Spinal cord (tissue), 10 donors: ENCODE data around the gene NAA38. TPM values are rescaled to one million over a fixed set of nuclear protein-coding genes. Genes with fewer than 3 reads are reported as not detected.
A peak's percentile ranks its signal among the peaks of the same experiment; 100 is the strongest.

ENCODE experiments used
- DNase-seq, 6 donors: peaks; one replicate each; pipeline versions ENCODE4 v3.0.0 to v3.0.0-alpha.2; 2013 to 2015; ENCODE audit warnings: low spot score in 6 of 6, low read depth in 4 of 6
- H3K27ac ChIP-seq: one replicate; pipeline ENCODE4 v1.5.1; 2013; ENCODE audit warnings: low read depth, low read length, control low read depth
- H3K27me3 ChIP-seq: one replicate; pipeline ENCODE4 v1.6.1; 2013; ENCODE audit warnings: low read length; ENCODE audit not compliant: control insufficient read depth, insufficient read depth
- H3K36me3 ChIP-seq: one replicate; pipeline ENCODE4 v1.6.1; 2013; ENCODE audit warnings: low read length; ENCODE audit not compliant: control insufficient read depth, insufficient read depth
- H3K4me1 ChIP-seq: one replicate; pipeline ENCODE4 v1.6.1; 2013; ENCODE audit warnings: low read length; ENCODE audit not compliant: control insufficient read depth, insufficient read depth
- H3K4me3 ChIP-seq: one replicate; pipeline ENCODE4 v1.5.1; 2013; ENCODE audit warnings: low read depth, low read length, control low read depth
- H3K9me3 ChIP-seq: one replicate; pipeline ENCODE4 v1.6.1; 2013; ENCODE audit warnings: low read length; ENCODE audit not compliant: control insufficient read depth, insufficient read depth
- WGBS: methylation state at CpG from one replicate; pipeline ENCODE4 v1.1.5; 2013; ENCODE audit warnings: missing lambda C conversion rate; ENCODE audit not compliant: insufficient coverage; 5-methylcytosine and 5-hydroxymethylcytosine counted together
- polyA plus RNA-seq, 2 donors: library from polyadenylated mRNA; unstranded; fragments of 120-200 nt; gene quantifications; one replicate each; pipeline ENCODE4 v1.2.1, GENCODE V29; 2013; ENCODE audit not compliant: insufficient read length in 2 of 2
- total RNA-seq, 2 donors: library from RNA; depleted of rRNA in 1 of 2; stranded (reverse); fragments of 120-200 nt in 1 of 2; fragments of >200 nt in 1 of 2; gene quantifications; one replicate each; pipeline versions ENCODE4 v1.2.3 to v1.2.4, GENCODE V29; 2013 to 2014
- donor health status: healthy.

Gene NAA38
- total and polyA plus RNA-seq, 4 donors, result 46.4 to 167 (median 104) TPM

GRCh38 chr17:7854851-7855659 is 2.3 kb downstream of the NAA38 start, which contains the start of gene TMEM88:
TSS of gene TMEM88 (plus strand) at chr17:7855066. CDS start at chr17:7855075, 9 bp downstream.
- Histone ChIP-seq H3K36me3 (peaks cover 75% of the 10 kb centered on the region), H3K9me3 (no peaks in the 10 kb centered on the region), H3K27ac (peak within 1 kb of the TSS; percentile 100), H3K4me1 (peaks cover 60% of the 10 kb centered on the region), H3K27me3 (no peaks in the 10 kb centered on the region), H3K4me3 (peak within 1 kb of the TSS; percentile 92)
- no peak for DNase-seq
- WGBS, result 41% methylated on average over 45 of the region's 57 CpGs

- Histone ChIP-seq H3K4me3 (no peak overlapping the region), H3K27me3 (no peaks in the 10 kb centered on the region), H3K9me3 (no peaks in the 10 kb centered on the region), H3K36me3 (peaks cover 80% of the 10 kb centered on the region), H3K27ac (no peak overlapping the region), H3K4me1 (peaks cover 56% of the 10 kb centered on the region)
- WGBS, result no CpG with 5 or more reads among the region's 31 CpGs
- DNase-seq, result no peak
These were observed 3.1 kb downstream of the NAA38 start for GRCh38 chr17:7854078-7854777.

- 83% methylated on average over 1 of the region's 21 CpGs for WGBS
- Histone ChIP-seq H3K4me1 (peaks cover 51% of the 10 kb centered on the region), H3K27ac (no peak overlapping the region), H3K9me3 (no peaks in the 10 kb centered on the region), H3K4me3 (no peak overlapping the region), H3K36me3 (peaks cover 85% of the 10 kb centered on the region), H3K27me3 (no peaks in the 10 kb centered on the region)
- no peak for DNase-seq
These were observed 3.7 kb downstream of the NAA38 start for GRCh38 chr17:7853691-7854038.

DNA sequence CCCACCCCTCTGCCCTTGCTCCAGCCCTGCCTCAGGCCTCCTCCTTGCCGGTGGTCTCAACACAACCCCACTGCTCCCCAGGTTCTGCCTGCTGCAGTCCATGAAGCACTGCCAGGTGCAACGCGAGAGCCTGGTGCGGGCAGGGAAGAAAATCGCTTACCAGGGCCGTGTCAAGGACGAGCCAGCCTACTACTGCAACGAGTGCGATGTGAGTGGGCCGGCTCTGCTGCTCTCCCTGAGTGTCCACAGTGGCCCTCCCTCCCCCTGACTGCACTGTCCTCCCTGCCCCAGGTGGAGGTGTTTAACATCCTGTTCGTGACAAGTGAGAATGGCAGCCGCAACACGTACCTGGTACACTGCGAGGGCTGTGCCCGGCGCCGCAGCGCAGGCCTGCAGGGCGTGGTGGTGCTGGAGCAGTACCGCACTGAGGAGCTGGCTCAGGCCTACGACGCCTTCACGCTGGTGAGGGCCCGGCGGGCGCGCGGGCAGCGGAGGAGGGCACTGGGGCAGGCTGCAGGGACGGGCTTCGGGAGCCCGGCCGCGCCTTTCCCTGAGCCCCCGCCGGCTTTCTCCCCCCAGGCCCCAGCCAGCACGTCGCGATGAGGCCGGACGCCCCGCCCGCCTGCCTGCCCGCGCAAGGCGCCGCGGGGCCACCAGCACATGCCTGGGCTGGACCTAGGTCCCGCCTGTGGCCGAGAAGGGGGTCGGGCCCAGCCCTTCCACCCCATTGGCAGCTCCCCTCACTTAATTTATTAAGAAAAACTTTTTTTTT is 4.3 kb downstream of the NAA38 start:
- Histone ChIP-seq H3K9me3 (no peaks in the 10 kb centered on the region), H3K4me3 (no peak overlapping the region), H3K27me3 (no peaks in the 10 kb centered on the region), H3K27ac (no peak overlapping the region), H3K36me3 (peaks cover 86% of the 10 kb centered on the region), H3K4me1 (peaks cover 45% of the 10 kb centered on the region)
- 71% methylated on average over 42 of the region's 51 CpGs for WGBS
- DNase-seq, result no peak

GRCh38 chr17:7852262-7852670 is 5.1 kb downstream of the NAA38 start:
- no peaks in the 10 kb centered on the region for H3K9me3 ChIP-seq
- H3K27me3 ChIP-seq, result no peaks in the 10 kb centered on the region
- no peak for DNase-seq
- H3K27ac ChIP-seq, result peak overlapping the region; percentile 33
- peaks cover 93% of the 10 kb centered on the region for H3K36me3 ChIP-seq
- 71% methylated on average over 20 of the region's 20 CpGs for WGBS
- H3K4me1 ChIP-seq, result peaks cover 42% of the 10 kb centered on the region
- no peak overlapping the region for H3K4me3 ChIP-seq

DNA sequence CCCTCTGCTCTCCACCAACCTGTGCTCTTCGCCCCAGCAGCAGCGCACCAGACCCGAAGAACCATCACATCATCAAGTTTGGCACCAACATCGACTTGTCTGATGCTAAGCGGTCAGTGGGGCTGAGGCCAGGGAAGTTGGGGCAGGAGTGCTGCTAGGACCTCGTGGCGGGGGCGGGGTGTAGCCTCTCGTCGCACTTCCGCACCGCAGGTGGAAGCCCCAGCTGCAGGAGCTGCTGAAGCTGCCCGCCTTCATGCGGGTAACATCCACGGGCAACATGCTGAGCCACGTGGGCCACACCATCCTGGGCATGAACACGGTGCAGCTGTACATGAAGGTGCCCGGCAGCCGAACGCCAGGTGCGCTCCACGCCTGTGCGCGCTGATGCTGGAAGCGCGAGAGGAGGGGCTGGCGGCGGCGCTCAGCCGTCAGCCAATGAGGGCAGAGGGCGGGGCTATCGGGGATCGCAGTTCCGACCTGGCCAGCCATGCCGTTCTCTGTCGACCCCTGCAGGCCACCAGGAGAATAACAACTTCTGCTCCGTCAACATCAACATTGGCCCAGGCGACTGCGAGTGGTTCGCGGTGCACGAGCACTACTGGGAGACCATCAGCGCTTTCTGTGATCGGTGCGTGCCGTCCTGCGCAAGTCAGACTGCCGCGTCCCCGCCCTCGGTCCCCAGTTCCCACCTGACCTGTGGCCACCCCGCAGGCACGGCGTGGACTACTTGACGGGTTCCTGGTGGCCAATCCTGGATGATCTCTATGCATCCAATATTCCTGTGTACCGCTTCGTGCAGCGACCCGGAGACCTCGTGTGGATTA is 5.7 kb downstream of the NAA38 start:
- H3K4me3 ChIP-seq, result no peak overlapping the region
- H3K27ac ChIP-seq, result peak overlapping the region; percentile 33
- H3K9me3 ChIP-seq, result no peaks in the 10 kb centered on the region
- H3K4me1 ChIP-seq, result peaks cover 38% of the 10 kb centered on the region
- peak in 4 of 6 donors; percentile 56 to 98 (median 86) for DNase-seq
- WGBS, result 16% methylated on average over 59 of the region's 60 CpGs
- no peaks in the 10 kb centered on the region for H3K27me3 ChIP-seq
- H3K36me3 ChIP-seq, result peaks cover 96% of the 10 kb centered on the region

GRCh38 chr17:7850701-7851437 is 6.5 kb downstream of the NAA38 start:
- Histone ChIP-seq H3K27me3 (no peaks in the 10 kb centered on the region), H3K9me3 (no peaks in the 10 kb centered on the region), H3K4me3 (no peak overlapping the region), H3K27ac (no peak overlapping the region), H3K4me1 (peaks cover 30% of the 10 kb centered on the region), H3K36me3 (peaks cover 99% of the 10 kb centered on the region)
- WGBS, result 85% methylated on average over 16 of the region's 17 CpGs
- DNase-seq, result no peak

- Histone ChIP-seq H3K4me1 (peaks cover 29% of the 10 kb centered on the region), H3K4me3 (no peak overlapping the region), H3K36me3 (peaks cover 100% of the 10 kb centered on the region), H3K27ac (no peak overlapping the region), H3K9me3 (no peaks in the 10 kb centered on the region), H3K27me3 (no peaks in the 10 kb centered on the region)
- WGBS, result 84% methylated on average over 6 of the region's 12 CpGs
- no peak for DNase-seq
These were observed 7.4 kb downstream of the NAA38 start for GRCh38 chr17:7849751-7850504.
